RWPE2 (cell line): Measurements from ENCODE around the gene NAA40.

ENCODE experiments used
- ATAC-seq: fragments of 200-7000 bp; cut with Tn5 transposase; 3 replicates; pipeline ENCODE4 v1.9.1; 2021; ENCODE audit warnings: low read depth
- DNase-seq: peaks from one replicate; pipeline ENCODE4 v3.0.0-alpha.2; 2020; ENCODE audit warnings: low spot score
- H3K27ac ChIP-seq: fragments of 450-650 bp; 2 replicates; pipeline ENCODE4 v1.5.1; 2017; ENCODE audit warnings: mild to moderate bottlenecking; ENCODE audit not compliant: poor library complexity, severe bottlenecking
- H3K27me3 ChIP-seq: fragments of 250-450 bp; sonication (Bioruptor Pico); 2 replicates; pipeline ENCODE4 v1.5.1; 2021; ENCODE audit warnings: mild to moderate bottlenecking, moderate library complexity; ENCODE audit not compliant: insufficient read depth, poor library complexity, severe bottlenecking
- H3K36me3 ChIP-seq: fragments of 250-450 bp; sonication (Bioruptor Pico); 2 replicates; pipeline ENCODE4 v1.5.1; 2020; ENCODE audit warnings: low read depth, mild to moderate bottlenecking, moderate library complexity
- H3K4me1 ChIP-seq: fragments of 250-450 bp; sonication (Bioruptor Pico); 2 replicates; pipeline ENCODE4 v1.5.1; 2021; ENCODE audit warnings: mild to moderate bottlenecking, moderate library complexity; ENCODE audit not compliant: insufficient read depth, poor library complexity, severe bottlenecking
- H3K4me3 ChIP-seq: fragments of 250-450 bp; sonication (Bioruptor Pico); 2 replicates; pipeline ENCODE4 v1.5.1; 2021; ENCODE audit warnings: mild to moderate bottlenecking, moderate library complexity; ENCODE audit not compliant: severe bottlenecking
- H3K9me3 ChIP-seq: fragments of 250-450 bp; sonication (Bioruptor Pico); 2 replicates; pipeline ENCODE4 v1.5.1; 2021; ENCODE audit warnings: mild to moderate bottlenecking, moderate library complexity; ENCODE audit not compliant: severe bottlenecking
- TF ChIP-seq, protein P1 (sequence below): fragments of 450-650 bp; IDR thresholded peaks from one replicate; pipeline ENCODE4 v1.5.1; 2017; ENCODE audit warnings: mild to moderate bottlenecking, moderate library complexity; ENCODE audit not compliant: poor library complexity, severe bottlenecking

The NAA40 gene

GRCh38 chr11:63919267-63920125, 19.3 kb upstream of the NAA40 start:
- H3K4me3 ChIP-seq, result no peak overlapping the region
- TF ChIP-seq, protein P1, sequence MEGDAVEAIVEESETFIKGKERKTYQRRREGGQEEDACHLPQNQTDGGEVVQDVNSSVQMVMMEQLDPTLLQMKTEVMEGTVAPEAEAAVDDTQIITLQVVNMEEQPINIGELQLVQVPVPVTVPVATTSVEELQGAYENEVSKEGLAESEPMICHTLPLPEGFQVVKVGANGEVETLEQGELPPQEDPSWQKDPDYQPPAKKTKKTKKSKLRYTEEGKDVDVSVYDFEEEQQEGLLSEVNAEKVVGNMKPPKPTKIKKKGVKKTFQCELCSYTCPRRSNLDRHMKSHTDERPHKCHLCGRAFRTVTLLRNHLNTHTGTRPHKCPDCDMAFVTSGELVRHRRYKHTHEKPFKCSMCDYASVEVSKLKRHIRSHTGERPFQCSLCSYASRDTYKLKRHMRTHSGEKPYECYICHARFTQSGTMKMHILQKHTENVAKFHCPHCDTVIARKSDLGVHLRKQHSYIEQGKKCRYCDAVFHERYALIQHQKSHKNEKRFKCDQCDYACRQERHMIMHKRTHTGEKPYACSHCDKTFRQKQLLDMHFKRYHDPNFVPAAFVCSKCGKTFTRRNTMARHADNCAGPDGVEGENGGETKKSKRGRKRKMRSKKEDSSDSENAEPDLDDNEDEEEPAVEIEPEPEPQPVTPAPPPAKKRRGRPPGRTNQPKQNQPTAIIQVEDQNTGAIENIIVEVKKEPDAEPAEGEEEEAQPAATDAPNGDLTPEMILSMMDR, result no peak
- peaks cover 4% of the 10 kb centered on the region for H3K27me3 ChIP-seq
- no peaks in the 10 kb centered on the region for H3K36me3 ChIP-seq
- H3K4me1 ChIP-seq, result no peaks in the 10 kb centered on the region
- DNase-seq (no peak), ATAC-seq (no peak)
- H3K27ac ChIP-seq, result no peak overlapping the region
- H3K9me3 ChIP-seq, result no peaks in the 10 kb centered on the region

- H3K27me3 ChIP-seq, result peaks cover 4% of the 10 kb centered on the region
- H3K4me3 ChIP-seq, result no peak overlapping the region
- H3K4me1 ChIP-seq, result no peaks in the 10 kb centered on the region
- H3K9me3 ChIP-seq, result no peaks in the 10 kb centered on the region
- DNase-seq (no peak), ATAC-seq (no peak)
- H3K36me3 ChIP-seq, result no peaks in the 10 kb centered on the region
- no peak overlapping the region for H3K27ac ChIP-seq
- TF ChIP-seq, protein P1, result no peak
These were observed 18.5 kb upstream of the NAA40 start for GRCh38 chr11:63920126-63920938.

GRCh38 chr11:63920939-63921417, 17.8 kb upstream of the NAA40 start:
- Histone ChIP-seq H3K4me3 (no peak overlapping the region), H3K9me3 (no peaks in the 10 kb centered on the region), H3K4me1 (no peaks in the 10 kb centered on the region), H3K36me3 (no peaks in the 10 kb centered on the region), H3K27me3 (peaks cover 4% of the 10 kb centered on the region), H3K27ac (no peak overlapping the region)
- DNase-seq (no peak), ATAC-seq (no peak)
- TF ChIP-seq, protein P1, result no peak

DNA sequence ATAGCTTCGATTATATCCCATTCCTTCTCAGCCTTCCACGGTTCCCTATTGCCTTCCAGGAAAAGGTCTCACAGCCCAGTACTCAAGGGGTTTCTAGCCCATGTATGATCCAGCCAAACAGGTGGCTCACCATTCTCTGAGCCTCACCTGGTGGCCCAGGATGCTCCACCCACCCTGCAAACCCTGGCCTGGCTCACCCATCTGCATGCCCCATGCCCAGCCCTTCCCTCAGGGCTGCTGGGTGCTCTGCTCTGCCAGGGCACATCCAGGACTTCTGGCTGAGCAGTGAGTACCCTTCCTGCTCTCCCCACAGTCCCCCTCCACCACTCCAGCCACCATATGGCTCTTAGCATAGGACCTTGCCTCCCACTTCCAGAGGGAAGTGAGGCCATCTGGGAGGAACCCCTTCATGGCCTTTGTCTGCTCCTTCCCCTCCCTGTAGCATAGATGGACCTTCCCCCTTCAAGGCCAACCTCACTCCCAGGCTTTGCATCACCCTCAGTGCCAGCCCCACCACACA, 16.1 kb upstream of the NAA40 start:
- TF ChIP-seq, protein P1, result no peak
- Histone ChIP-seq H3K4me1 (no peaks in the 10 kb centered on the region), H3K36me3 (no peaks in the 10 kb centered on the region), H3K27me3 (no peaks in the 10 kb centered on the region), H3K27ac (no peak overlapping the region), H3K4me3 (no peak overlapping the region), H3K9me3 (no peaks in the 10 kb centered on the region)
- ATAC-seq, result peak; percentile 31; the same call in 1 of the 3 replicates
- DNase-seq, result no peak
